ENCODE results near the gene SCG2.

SCG2 gene

DNA sequence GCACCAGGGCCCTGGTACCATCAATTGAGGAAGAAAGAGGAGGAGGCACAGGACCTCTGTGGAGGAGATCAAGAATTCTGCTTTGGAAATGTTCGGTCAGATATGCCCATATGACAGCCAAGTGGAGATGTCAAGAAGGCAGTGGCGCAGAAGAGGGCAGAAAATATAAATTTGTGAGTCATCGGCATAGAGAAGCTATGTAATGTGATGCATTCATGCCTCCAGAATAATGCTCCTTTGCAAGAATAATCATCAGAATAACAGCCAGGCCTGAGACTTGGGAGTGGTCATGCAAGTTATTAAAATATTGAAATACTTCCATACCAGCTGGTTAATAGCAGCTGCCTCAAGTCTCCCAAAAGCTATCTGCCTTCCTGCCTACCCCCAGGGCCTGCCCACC lies 32.1 kb upstream of the SCG2 start:
- no peaks in the 10 kb centered on the region for H3K9me3 ChIP-seq (ENCODE audit: control insufficient read depth, low read length)
- TF ChIP-seq, protein P1, sequence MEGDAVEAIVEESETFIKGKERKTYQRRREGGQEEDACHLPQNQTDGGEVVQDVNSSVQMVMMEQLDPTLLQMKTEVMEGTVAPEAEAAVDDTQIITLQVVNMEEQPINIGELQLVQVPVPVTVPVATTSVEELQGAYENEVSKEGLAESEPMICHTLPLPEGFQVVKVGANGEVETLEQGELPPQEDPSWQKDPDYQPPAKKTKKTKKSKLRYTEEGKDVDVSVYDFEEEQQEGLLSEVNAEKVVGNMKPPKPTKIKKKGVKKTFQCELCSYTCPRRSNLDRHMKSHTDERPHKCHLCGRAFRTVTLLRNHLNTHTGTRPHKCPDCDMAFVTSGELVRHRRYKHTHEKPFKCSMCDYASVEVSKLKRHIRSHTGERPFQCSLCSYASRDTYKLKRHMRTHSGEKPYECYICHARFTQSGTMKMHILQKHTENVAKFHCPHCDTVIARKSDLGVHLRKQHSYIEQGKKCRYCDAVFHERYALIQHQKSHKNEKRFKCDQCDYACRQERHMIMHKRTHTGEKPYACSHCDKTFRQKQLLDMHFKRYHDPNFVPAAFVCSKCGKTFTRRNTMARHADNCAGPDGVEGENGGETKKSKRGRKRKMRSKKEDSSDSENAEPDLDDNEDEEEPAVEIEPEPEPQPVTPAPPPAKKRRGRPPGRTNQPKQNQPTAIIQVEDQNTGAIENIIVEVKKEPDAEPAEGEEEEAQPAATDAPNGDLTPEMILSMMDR (IDR thresholded peaks at IDR 0.05) = no peak
- H2AFZ ChIP-seq = no peak overlapping the region
- no peak overlapping the region for H3K4me3 ChIP-seq (ENCODE audit: low read depth, low read length)
- peak overlapping the region; percentile 70 for H3K27ac ChIP-seq
- no peak overlapping the region for H3K4me2 ChIP-seq (ENCODE audit: low read length)
- no peak overlapping the region for H3K9ac ChIP-seq
- H3K27me3 ChIP-seq (ENCODE audit: control insufficient read depth, insufficient read depth, low read length) = no peaks in the 10 kb centered on the region
- no peaks in the 10 kb centered on the region for H3K79me2 ChIP-seq
- peaks cover 13% of the 10 kb centered on the region for H3K4me1 ChIP-seq
- H3K36me3 ChIP-seq (ENCODE audit: control insufficient read depth, insufficient read depth, low read length) = no peaks in the 10 kb centered on the region

DNA sequence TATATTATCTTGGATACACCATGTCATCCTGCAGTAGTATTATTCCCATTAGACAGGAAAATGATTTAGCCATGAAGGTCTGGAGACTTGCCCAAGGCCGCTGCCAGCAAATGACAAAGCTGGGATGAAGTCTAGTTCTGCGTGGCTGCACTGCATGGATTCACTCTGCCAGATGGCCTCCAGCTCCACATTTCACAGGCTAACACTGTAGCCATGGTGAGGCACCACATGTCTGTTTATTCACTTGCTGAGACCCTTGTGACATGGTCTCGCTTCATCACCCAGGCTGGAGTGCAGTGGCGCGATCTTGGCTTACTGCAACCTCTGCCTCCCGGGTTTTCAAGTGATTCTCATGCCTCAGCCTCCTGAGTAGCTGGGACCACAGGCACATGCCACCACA lies 31.5 kb upstream of the SCG2 start:
- Histone ChIP-seq H3K4me3 (ENCODE audit: low read depth, low read length) (no peak overlapping the region), H3K79me2 (no peaks in the 10 kb centered on the region), H3K4me2 (ENCODE audit: low read length) (no peak overlapping the region), H3K9ac (no peak overlapping the region), H3K27ac (no peak overlapping the region), H3K36me3 (ENCODE audit: control insufficient read depth, insufficient read depth, low read length) (no peaks in the 10 kb centered on the region), H3K9me3 (ENCODE audit: control insufficient read depth, low read length) (no peaks in the 10 kb centered on the region), H3K27me3 (ENCODE audit: control insufficient read depth, insufficient read depth, low read length) (no peaks in the 10 kb centered on the region), H3K4me1 (peaks cover 13% of the 10 kb centered on the region), H2AFZ (no peak overlapping the region)
- TF ChIP-seq, protein P1 (IDR thresholded peaks at IDR 0.05) = no peak

DNA sequence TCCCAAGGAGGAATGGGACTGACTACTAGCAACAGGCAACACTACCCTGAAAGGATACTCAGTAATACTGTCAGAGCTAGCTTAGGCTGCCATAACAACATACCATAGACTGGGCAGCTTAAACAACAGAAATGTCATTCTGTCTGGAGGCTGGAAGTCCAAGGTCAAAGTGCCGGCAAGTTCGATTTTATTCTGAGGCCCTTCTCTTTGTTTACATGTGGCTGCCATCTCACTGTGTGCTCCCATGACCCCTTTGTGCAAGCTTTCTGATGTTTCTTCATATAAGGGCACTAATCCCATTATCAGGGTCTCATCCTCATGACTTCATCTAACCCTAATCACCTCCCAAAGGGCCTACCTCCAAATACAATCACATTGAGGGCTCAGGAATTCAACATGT lies 30.7 kb upstream of the SCG2 start:
- peaks cover 13% of the 10 kb centered on the region for H3K4me1 ChIP-seq
- no peaks in the 10 kb centered on the region for H3K9me3 ChIP-seq (ENCODE audit: control insufficient read depth, low read length)
- H3K79me2 ChIP-seq = no peaks in the 10 kb centered on the region
- no peak overlapping the region for H3K4me3 ChIP-seq (ENCODE audit: low read depth, low read length)
- H3K36me3 ChIP-seq (ENCODE audit: control insufficient read depth, insufficient read depth, low read length) = no peaks in the 10 kb centered on the region
- H3K9ac ChIP-seq = no peak overlapping the region
- no peak overlapping the region for H3K27ac ChIP-seq
- TF ChIP-seq, protein P1 (IDR thresholded peaks at IDR 0.05) = no peak
- H3K4me2 ChIP-seq (ENCODE audit: low read length) = no peak overlapping the region
- no peaks in the 10 kb centered on the region for H3K27me3 ChIP-seq (ENCODE audit: control insufficient read depth, insufficient read depth, low read length)
- H2AFZ ChIP-seq = no peak overlapping the region

DNA sequence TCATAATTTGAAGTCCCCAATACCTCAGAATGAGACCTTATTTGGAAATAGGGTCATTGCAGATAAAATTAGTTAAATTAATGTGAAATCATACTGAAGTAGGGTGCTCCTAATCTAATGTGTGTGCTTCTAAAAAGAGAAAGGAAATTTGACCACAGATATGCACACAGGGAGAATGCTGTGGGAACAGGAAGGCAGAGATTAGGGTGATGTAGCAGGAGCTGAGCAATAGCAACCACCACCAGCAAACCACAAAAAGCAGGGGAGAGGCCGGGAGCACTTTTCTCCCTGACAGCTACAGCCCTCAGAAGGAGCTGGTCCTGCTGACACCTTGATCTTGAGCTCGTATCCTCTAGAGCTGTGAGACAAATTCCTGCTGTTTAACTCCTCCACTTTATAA lies 24.6 kb upstream of the SCG2 start:
- Histone ChIP-seq H3K27ac (no peak overlapping the region), H3K79me2 (no peaks in the 10 kb centered on the region), H3K36me3 (ENCODE audit: control insufficient read depth, insufficient read depth, low read length) (no peaks in the 10 kb centered on the region), H3K9me3 (ENCODE audit: control insufficient read depth, low read length) (no peaks in the 10 kb centered on the region), H3K4me2 (ENCODE audit: low read length) (no peak overlapping the region), H2AFZ (peak overlapping the region; percentile 57), H3K4me1 (peaks cover 4% of the 10 kb centered on the region), H3K4me3 (ENCODE audit: low read depth, low read length) (no peak overlapping the region), H3K27me3 (ENCODE audit: control insufficient read depth, insufficient read depth, low read length) (no peaks in the 10 kb centered on the region), H3K9ac (no peak overlapping the region)
- TF ChIP-seq, protein P1 (IDR thresholded peaks at IDR 0.05) = no peak

DNA sequence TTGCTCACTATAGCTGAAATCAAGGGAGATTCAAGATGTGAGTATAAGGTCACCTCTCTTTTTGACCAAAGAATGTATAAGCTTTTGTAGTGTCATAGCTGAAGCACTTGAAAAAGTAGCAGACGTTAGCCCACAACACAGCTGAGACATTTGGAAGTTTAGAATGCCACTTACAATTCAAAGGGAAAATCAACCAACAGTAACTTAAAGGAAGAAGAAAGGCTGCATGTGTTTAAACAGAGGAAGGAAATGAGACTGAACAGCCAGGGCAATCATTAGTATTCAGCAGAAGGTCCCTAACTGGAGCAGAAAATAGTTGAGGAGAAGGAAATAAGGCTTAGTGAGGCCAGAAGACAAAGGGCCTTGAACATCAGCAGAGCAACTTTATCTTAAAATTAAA lies 23.5 kb upstream of the SCG2 start:
- TF ChIP-seq, protein P1 (IDR thresholded peaks at IDR 0.05) = no peak
- no peak overlapping the region for H3K9ac ChIP-seq
- no peaks in the 10 kb centered on the region for H3K27me3 ChIP-seq (ENCODE audit: control insufficient read depth, insufficient read depth, low read length)
- H3K79me2 ChIP-seq = no peaks in the 10 kb centered on the region
- no peak overlapping the region for H3K4me2 ChIP-seq (ENCODE audit: low read length)
- H3K27ac ChIP-seq = no peak overlapping the region
- H3K9me3 ChIP-seq (ENCODE audit: control insufficient read depth, low read length) = no peaks in the 10 kb centered on the region
- peaks cover 11% of the 10 kb centered on the region for H3K4me1 ChIP-seq
- no peak overlapping the region for H3K4me3 ChIP-seq (ENCODE audit: low read depth, low read length)
- no peaks in the 10 kb centered on the region for H3K36me3 ChIP-seq (ENCODE audit: control insufficient read depth, insufficient read depth, low read length)
- peak overlapping the region; percentile 10 for H2AFZ ChIP-seq
